Anterior cingulate cortex (tissue), 58 donors: ENCODE measurements around the gene SIRT4.
"Not testable (repeated sequence)": the region's sequence is repeated elsewhere in the genome, so short reads cannot be mapped to it uniquely, and the experiment has no call there.

Experiments
- DNase-seq, 58 donors: peaks; one replicate each; lab custom pipeline; 2025; lab: John Stamatoyannopoulos, UW

The SIRT4 gene

GRCh38 chr12:120301962-120302815, at the start of gene SIRT4:
SIRT4 (plus strand) TSS chr12:120302321; CDS start chr12:120303562, 1,241 bp downstream.
- peak; percentile 27 to 94 (median 82) for DNase-seq

GRCh38 chr12:120253313-120253712, 48.8 kb upstream of the SIRT4 start:
- DNase-seq = not testable (repeated sequence)

GRCh38 chr12:120254809-120255208, 47.3 kb upstream of the SIRT4 start:
- no peak for DNase-seq

GRCh38 chr12:120257041-120257821, 44.9 kb upstream of the SIRT4 start:
- DNase-seq = peak in 31 of 58 donors; percentile 12 to 74 (median 29)

- DNase-seq = no peak
Observed at GRCh38 chr12:120258323-120258896, 43.7 kb upstream of the SIRT4 start.

GRCh38 chr12:120259418-120260202, 42.5 kb upstream of the SIRT4 start:
- no peak for DNase-seq

GRCh38 chr12:120260607-120261006, 41.5 kb upstream of the SIRT4 start:
- no peak for DNase-seq

GRCh38 chr12:120261951-120262851, 39.9 kb upstream of the SIRT4 start:
- peak in 12 of 58 donors; percentile 8 to 56 (median 32) for DNase-seq

GRCh38 chr12:120262852-120263747, 39.0 kb upstream of the SIRT4 start:
- peak in 3 of 58 donors; percentile 31 to 64 (median 31) for DNase-seq

- no peak for DNase-seq
Observed at GRCh38 chr12:120263748-120264085, 38.4 kb upstream of the SIRT4 start.

GRCh38 chr12:120264086-120264903, 37.8 kb upstream of the SIRT4 start:
- peak in 3 of 58 donors; percentile 14 to 19 (median 15) for DNase-seq

GRCh38 chr12:120264904-120265472, 37.1 kb upstream of the SIRT4 start:
- peak in 2 of 58 donors; percentile 18 to 48 for DNase-seq

- DNase-seq = peak in 54 of 58 donors; percentile 21 to 86 (median 73)
Observed at GRCh38 chr12:120265473-120266179, 36.5 kb upstream of the SIRT4 start, which contains the start of gene PXN. PXN (minus strand) TSS chr12:120265730; CDS start chr12:120265629, 101 bp downstream.

GRCh38 chr12:120266180-120266870, 35.8 kb upstream of the SIRT4 start:
- no peak for DNase-seq

GRCh38 chr12:120267736-120268135, 34.4 kb upstream of the SIRT4 start:
- no peak for DNase-seq
